GM12873 (cell line): ENCODE data around the gene TBC1D19.

Experiments
- TF ChIP-seq, protein P1 (sequence below): IDR thresholded peaks from 2 replicates; pipeline ENCODE4 v1.5.1; 2012; ENCODE audit warnings: low read depth, mild to moderate bottlenecking, moderate library complexity, low read length, control low read depth; ENCODE audit not compliant: insufficient read depth; ENCODE audit errors: missing control alignments

The TBC1D19 gene

DNA sequence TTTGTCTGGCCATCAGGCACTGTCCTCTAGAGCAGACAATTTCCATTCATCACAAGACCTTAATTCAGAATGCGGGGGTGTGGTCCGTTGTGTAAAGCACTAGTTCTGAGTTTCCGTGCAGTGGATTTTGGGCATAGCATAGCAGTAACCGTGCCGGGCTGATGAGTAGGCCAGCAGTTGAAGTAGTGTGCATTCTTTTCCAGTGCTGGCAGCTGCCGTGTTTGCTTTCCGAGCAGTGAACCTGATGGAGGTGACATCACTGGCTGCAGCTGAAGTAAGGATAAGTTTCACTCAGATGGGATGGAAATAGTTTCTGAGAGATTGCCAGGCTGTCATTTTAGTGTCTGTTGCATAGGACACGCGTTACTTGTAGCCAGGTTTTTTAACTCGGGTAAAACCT is 169.7 kb downstream of the TBC1D19 start:
- TF ChIP-seq, protein P1, sequence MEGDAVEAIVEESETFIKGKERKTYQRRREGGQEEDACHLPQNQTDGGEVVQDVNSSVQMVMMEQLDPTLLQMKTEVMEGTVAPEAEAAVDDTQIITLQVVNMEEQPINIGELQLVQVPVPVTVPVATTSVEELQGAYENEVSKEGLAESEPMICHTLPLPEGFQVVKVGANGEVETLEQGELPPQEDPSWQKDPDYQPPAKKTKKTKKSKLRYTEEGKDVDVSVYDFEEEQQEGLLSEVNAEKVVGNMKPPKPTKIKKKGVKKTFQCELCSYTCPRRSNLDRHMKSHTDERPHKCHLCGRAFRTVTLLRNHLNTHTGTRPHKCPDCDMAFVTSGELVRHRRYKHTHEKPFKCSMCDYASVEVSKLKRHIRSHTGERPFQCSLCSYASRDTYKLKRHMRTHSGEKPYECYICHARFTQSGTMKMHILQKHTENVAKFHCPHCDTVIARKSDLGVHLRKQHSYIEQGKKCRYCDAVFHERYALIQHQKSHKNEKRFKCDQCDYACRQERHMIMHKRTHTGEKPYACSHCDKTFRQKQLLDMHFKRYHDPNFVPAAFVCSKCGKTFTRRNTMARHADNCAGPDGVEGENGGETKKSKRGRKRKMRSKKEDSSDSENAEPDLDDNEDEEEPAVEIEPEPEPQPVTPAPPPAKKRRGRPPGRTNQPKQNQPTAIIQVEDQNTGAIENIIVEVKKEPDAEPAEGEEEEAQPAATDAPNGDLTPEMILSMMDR, result no peak

DNA sequence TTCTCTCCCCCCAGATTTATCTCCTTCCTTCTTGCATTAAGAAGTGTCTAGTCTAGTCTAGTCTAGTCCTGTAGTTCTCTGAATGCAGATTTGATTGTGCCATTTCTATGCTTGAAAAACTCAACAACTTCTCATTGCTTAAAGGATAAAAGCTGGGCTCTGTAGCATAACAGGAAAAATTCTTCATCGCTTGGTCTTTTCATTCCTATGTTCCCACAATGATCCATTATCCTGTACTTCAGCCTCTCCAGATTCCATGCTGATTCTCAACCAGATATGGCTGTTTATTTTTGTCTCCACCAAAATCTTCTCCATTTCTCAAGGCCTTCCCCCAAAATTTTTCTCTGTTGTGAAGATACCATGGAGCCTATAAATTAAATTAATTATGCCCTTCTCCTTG is 173.9 kb downstream of the TBC1D19 start:
- TF ChIP-seq, protein P1, result no peak

DNA sequence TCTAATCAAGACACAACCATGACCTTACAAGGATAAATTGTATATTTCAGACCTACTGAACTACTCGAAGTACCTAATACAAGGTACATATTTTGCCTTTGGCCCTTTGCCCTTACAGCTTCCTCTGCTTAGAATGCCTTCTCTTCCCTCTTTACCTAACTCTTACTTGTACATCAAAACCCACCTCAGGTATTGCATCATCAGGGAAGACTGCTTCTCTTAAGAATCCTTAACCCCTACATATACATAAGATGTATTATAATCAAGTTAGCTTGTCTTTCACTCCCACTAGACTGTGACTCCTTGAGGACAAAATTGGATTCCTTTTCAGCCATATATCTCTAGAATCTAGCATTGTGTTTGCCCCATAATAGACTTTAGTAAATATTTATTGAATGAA is 175.0 kb downstream of the TBC1D19 start:
- TF ChIP-seq, protein P1, result no peak

DNA sequence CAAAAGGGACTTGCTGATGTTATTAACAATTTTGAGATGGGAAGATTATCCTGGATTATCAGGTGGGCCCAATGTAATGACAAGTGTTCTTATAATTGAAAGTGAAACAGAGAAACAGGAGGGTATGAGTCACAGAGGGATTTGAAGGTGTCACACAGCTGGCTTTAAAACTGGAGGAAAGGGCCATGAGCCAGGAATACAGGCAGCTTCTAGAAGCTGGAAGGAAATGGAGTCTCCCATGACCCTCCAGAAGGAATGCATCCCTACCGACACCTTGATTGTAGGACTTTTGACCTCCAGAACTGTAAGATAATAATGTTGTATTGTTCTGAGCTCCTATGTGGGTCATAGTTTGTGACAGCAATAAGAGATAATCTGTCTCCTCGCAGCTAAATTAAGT is 178.8 kb downstream of the TBC1D19 start:
- TF ChIP-seq, protein P1, result no peak

DNA sequence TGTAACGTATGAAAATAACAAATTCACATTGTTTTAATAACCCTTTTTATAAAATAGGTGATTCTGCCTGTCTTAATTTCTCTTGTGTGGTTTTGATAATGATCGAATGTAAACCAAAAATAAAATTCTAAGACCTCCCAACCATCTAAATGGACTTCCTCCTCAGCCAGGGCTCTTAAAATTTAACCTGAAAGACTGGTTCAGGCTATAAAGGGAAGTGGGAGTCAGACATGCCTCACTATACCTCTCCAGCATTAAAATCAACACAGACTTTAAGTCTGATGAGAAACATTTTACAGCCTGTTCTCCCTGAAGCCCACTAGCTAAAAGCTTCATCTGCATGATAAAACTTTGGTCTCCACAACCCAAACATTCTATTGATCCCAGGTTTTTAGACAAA is 179.2 kb downstream of the TBC1D19 start:
- TF ChIP-seq, protein P1, result no peak

DNA sequence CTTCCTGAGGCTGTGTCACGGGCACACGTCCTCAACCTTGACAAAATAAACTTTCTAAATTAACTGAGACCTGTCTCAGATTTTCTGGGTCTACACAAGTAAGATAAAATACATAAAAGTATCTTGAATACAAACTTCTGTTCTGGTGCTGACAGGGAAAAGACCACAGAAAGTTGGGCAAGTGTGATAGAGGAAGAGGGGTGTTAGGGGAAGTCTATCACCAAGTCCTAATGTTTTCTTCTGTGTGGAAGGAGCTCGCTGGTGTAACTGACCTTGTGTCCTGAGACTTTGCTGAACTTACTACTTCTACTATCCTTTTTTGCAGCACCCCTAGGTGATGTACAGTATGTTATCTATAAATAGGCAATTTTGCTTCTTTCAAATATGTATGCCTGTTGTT is 179.8 kb downstream of the TBC1D19 start:
- TF ChIP-seq, protein P1, result no peak

DNA sequence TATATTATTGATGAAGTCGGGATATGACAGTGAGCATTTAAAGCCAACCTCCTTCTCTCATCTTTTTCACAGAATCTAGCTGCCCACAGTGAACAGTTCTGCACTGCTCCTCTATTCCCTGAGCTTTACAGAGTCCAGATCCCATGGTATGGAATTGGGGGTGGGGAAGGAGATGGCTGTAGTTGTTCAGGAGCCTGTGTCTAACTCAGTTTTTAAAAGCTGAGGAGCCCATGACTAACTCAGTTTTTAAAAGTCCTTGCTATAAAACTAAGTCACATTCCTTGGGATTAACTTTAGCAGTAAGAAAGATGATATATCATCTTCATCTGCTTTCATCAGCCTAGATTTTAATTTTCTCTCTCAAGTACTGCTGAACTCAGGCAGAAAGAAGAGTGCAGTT is 180.3 kb downstream of the TBC1D19 start:
- TF ChIP-seq, protein P1, result no peak
